ENCODE data around the gene MEIS2. TPM values are rescaled to one million over a fixed set of nuclear protein-coding genes. Genes with fewer than 3 reads are reported as not detected.

Gene MEIS2
- total RNA-seq, 1 experiment from 2014 or later = 9.3 TPM

- Histone ChIP-seq H3K4me3 (ENCODE audit: low read depth, low read length, poor library complexity, severe bottlenecking) (no peak overlapping the region), H3K4me1 (ENCODE audit: insufficient read depth, low read length, poor library complexity, severe bottlenecking) (no peaks in the 10 kb centered on the region), H3K27ac (ENCODE audit: low read depth, low read length, poor library complexity, severe bottlenecking) (no peak overlapping the region), H3K9me3 (ENCODE audit: low read depth, low read length, poor library complexity, severe bottlenecking) (no peaks in the 10 kb centered on the region), H3K27me3 (replicated peaks; ENCODE audit: insufficient read depth, low read depth, low read length, poor library complexity) (no peaks in the 10 kb centered on the region), H3K36me3 (ENCODE audit: insufficient read depth, low read length, poor library complexity, severe bottlenecking) (no peaks in the 10 kb centered on the region)
- BruUV-seq (replicated peaks) = no TSS peak
- DNase-seq (ENCODE audit: low spot score) = peak; percentile 9
- intact Hi-C loops (cut with micrococcal nuclease; ENCODE audit: unreplicated experiment) = loop anchor here (2.0 to 10.0 kb wide), 3 partner anchors 252 to 1850 kb away; no protein-coding TSS in a partner anchor
- TF ChIP-seq CTCF (conservative IDR thresholded peaks at IDR 0.05; ENCODE audit: low read depth, low read length) (peak; percentile 55), EZH2 (IDR thresholded peaks at IDR 0.05; ENCODE audit: borderline replicate concordance, low read depth, low read length, poor library complexity, severe bottlenecking) (no peak)
- ChIA-PET CTCF (interaction anchor here (1.5 to 1.6 kb wide), 2 partner anchors 745 to 756 kb away, joined by 4 to 16 read pairs; no protein-coding TSS in a partner anchor), POLR2A (ENCODE audit: low non-redundant PET) (no interaction called here)
Measured at GRCh38 chr15:37135225-37135624, 34.9 kb upstream of the MEIS2 start.

- TF ChIP-seq EZH2 (IDR thresholded peaks at IDR 0.05; ENCODE audit: borderline replicate concordance, low read depth, low read length, poor library complexity, severe bottlenecking) (no peak), CTCF (conservative IDR thresholded peaks at IDR 0.05; ENCODE audit: low read depth, low read length) (peak; percentile 70)
- POLR2A ChIA-PET (ENCODE audit: low non-redundant PET) = no interaction called here
- Histone ChIP-seq H3K27ac (ENCODE audit: low read depth, low read length, poor library complexity, severe bottlenecking) (no peak overlapping the region), H3K27me3 (replicated peaks; ENCODE audit: insufficient read depth, low read depth, low read length, poor library complexity) (no peaks in the 10 kb centered on the region), H3K4me1 (ENCODE audit: insufficient read depth, low read length, poor library complexity, severe bottlenecking) (no peaks in the 10 kb centered on the region), H3K9me3 (ENCODE audit: low read depth, low read length, poor library complexity, severe bottlenecking) (no peaks in the 10 kb centered on the region), H3K36me3 (ENCODE audit: insufficient read depth, low read length, poor library complexity, severe bottlenecking) (no peaks in the 10 kb centered on the region), H3K4me3 (ENCODE audit: low read depth, low read length, poor library complexity, severe bottlenecking) (no peak overlapping the region)
- intact Hi-C loops (cut with micrococcal nuclease; ENCODE audit: unreplicated experiment) = loop anchor here (2.0 to 10.0 kb wide), 4 partner anchors 252 to 1850 kb away; no protein-coding TSS in a partner anchor
- BruUV-seq (replicated peaks) = no TSS peak
- peak; percentile 43 for DNase-seq (ENCODE audit: low spot score)
- CTCF ChIA-PET = interaction anchor here (1.5 kb wide), 1 partner anchor 746 kb away, joined by 4 read pairs; no protein-coding TSS in a partner anchor
Measured at GRCh38 chr15:37134699-37135131, 34.4 kb upstream of the MEIS2 start.

- Histone ChIP-seq H3K9me3 (ENCODE audit: low read depth, low read length, poor library complexity, severe bottlenecking) (no peaks in the 10 kb centered on the region), H3K4me1 (ENCODE audit: insufficient read depth, low read length, poor library complexity, severe bottlenecking) (no peaks in the 10 kb centered on the region), H3K27me3 (replicated peaks; ENCODE audit: insufficient read depth, low read depth, low read length, poor library complexity) (no peaks in the 10 kb centered on the region), H3K27ac (ENCODE audit: low read depth, low read length, poor library complexity, severe bottlenecking) (no peak overlapping the region), H3K4me3 (ENCODE audit: low read depth, low read length, poor library complexity, severe bottlenecking) (no peak overlapping the region), H3K36me3 (ENCODE audit: insufficient read depth, low read length, poor library complexity, severe bottlenecking) (no peaks in the 10 kb centered on the region)
- no TSS peak for BruUV-seq (replicated peaks)
- no peak for DNase-seq (ENCODE audit: low spot score)
- ChIA-PET CTCF (interaction anchor here (0.6 to 1.5 kb wide), 3 partner anchors 250 to 1783 kb away, joined by 3 to 4 read pairs (median 4); no protein-coding TSS in a partner anchor), POLR2A (ENCODE audit: low non-redundant PET) (interaction anchor here (0.5 kb wide), 1 partner anchor 1474 kb away, joined by 3 read pairs; no protein-coding TSS in a partner anchor)
- TF ChIP-seq EZH2 (IDR thresholded peaks at IDR 0.05; ENCODE audit: borderline replicate concordance, low read depth, low read length, poor library complexity, severe bottlenecking) = no peak
- TF ChIP-seq CTCF (conservative IDR thresholded peaks at IDR 0.05; ENCODE audit: low read depth, low read length) = no peak
- intact Hi-C loops (cut with micrococcal nuclease; ENCODE audit: unreplicated experiment) = loop anchor here (2.0 to 10.0 kb wide), 4 partner anchors 251 to 1849 kb away; no protein-coding TSS in a partner anchor
Measured at GRCh38 chr15:37134244-37134643, 33.9 kb upstream of the MEIS2 start.

All from A673 (cell line).